Fibroblast of skin of back (primary cell): ENCODE results near the gene GJA4.
"Not testable (repeated sequence)": the region's sequence is repeated elsewhere in the genome, so short reads cannot be mapped to it uniquely, and the experiment has no call there.

Experiments used
- DNase-seq: peaks from one replicate; pipeline ENCODE4 v3.0.0-alpha.2; 2013

Gene GJA4

DNA sequence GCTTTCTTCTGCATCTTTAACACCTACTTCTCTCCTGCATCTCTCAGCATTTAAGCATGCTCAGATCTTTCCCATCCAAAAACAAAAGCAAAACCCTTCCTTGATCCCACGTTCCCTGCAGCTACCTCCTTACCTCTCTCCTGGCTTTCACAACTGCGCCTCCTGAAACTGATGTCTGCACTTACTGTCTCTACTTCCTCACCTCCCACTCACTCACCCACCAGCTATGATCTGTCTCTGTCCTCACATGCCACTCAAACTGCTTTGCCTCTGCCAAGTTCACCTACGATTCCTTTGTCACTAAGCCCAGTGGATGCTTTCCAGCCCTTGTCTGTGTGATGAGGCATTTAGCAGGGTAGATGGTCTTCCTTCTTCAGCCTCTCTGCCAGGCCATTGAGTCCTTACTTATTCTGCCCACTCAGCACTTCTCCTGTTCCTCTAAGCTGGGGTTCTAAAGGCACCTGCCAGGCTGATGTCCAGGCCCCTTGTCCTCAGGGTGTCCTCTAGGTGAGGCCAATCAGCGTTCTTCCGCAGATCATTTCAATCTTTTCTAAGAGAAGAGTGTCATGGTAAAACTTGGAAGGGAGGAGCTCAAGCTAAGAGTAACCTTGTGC, 21.8 kb upstream of the GJA4 start:
- no peak for DNase-seq

DNA sequence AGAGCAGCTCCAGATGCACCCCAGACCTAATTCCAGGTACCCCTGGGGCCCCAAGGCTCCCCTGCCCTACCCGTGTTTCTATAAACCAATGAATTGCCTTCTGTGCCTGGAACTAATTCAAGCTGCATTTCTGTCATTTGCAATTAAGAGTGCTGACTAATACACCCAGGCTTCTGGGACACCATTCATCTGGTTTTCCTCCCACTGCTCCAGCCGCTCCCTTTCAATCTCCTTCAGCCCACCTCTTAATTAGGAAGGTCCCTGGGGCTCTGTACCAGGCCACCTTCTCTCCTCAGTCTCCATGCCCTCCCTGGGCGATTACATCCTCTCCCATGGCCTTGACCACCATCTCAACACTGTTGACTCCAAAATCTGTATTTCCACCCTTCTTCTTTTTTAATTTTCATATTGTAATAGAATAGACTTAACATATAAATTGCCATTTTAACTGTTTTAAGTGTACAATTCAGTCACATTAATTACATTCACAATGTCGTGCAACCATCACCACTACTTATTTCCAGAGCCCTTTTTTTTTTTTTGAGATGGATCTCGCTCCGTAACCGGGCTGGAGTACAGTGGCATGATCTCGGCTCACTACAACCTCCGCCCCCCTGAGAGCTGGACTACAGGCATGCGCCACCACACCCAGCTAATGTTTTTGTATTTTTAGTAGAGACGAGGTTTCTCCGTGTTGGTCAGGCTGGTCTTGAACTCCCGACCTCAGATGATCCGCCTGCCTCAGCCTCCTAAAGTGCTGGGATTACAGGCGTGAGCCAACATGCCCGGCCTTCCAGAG, 21.0 kb upstream of the GJA4 start:
- DNase-seq: no peak

DNA sequence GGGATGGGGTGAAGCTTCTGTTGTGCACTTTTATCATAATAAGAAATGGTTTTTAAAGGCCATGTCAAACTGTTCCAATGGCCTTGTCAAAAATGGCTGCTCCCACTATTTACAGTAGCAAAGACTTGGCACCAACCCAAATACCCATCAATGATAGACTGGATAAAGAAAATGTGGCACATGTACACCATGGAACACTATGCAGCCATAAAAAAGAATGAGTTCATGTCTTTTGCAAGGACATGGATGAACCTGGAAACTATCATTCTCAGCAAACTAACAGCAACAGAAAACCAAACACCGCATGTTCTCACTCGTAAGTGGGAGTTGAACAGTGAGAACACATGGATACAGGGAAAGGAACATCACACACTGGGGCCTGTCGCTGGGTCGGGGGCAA, 19.7 kb upstream of the GJA4 start:
- not testable (repeated sequence) for DNase-seq

DNA sequence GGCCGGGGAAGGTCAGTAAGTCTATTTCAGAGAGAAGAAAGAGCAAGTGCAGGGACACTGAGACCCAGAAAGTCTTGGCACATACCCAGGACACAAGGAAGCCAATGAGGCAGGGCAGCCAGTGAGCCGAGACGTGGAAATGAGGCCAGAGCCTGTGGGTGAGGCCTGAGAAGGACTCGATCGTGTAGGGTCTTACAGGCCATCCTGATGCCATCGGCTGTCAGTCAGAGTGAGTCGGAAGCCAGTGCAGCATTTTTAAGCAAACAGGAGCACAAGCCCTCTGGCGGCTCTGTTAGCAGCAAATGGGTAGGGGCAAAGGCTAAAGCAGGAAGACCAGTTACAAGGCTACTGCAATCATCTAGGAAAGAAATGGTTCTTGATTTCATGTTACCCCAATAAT, 17.8 kb upstream of the GJA4 start:
- DNase-seq: no peak

DNA sequence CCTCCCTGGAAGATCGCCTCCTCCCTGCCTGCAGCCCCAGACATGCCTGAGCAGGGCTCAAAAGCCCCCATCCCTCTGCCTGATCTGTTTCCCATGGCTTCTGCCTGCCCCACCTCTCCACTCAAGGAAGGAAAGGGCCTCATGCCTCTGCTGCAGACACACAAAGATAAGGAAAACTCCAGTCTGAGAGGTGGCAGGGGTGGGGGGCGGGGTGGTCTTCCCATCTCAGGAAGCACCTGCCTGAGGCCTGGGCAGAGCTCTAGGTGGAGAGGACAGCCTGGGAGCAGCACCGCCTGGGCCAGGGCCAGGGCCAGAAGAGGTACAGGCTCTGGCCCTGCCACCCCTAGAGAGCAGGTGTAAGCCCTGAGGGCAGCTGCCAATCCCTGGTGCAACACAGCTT, 15.9 kb upstream of the GJA4 start:
- DNase-seq: no peak

DNA sequence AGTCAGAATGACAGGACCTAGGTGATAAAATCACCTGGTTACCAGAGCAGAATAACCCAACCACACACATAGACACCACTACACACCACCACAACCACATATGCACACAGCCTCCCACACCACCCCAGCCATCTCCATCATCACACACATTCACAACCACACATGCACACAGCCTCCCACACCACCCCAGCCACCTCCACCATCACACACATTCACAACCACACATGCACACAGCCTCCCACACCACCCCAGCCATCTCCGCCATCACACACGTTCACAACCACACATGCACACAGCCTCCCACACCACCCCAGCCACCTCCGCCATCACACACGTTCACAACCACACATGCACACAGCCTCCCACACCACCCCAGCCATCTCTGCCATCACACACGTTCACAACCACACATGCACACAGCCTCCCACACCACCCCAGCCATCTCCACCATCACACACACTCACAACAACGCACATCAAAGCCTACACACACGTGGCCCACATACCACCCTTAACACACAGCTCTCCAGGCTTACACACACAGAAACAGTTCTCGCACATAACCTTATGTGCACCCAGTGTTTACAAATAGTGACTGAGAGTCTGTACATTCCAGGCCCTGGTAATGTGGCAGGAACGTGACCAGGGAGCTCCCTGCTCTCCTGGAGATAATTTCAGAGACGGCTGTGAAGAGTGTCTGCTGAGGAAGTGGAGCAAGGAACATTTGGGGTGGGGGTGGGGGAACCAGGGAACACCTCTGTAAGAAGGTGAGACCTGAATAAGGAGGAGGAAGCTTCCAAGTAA, 15.1 kb upstream of the GJA4 start:
- DNase-seq: no peak

DNA sequence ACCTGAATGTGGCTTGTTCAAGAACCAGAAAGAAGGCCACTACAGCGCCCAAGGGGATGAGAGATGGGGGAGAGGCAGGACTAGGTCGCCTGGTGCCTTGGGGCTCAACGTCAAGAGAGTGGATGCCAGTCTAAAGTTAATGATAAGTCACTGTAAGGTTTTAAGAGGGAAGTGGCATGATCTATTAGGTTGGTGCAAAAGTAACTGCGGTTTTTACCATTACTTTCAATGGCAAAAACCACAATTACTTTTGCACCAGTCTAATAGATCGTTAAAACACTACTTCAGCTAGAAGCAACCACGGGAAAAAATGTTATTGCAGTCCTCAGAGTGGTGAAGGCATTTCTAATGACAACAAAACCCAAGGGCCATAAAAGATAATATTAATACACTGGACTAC, 14.4 kb upstream of the GJA4 start:
- no peak for DNase-seq

DNA sequence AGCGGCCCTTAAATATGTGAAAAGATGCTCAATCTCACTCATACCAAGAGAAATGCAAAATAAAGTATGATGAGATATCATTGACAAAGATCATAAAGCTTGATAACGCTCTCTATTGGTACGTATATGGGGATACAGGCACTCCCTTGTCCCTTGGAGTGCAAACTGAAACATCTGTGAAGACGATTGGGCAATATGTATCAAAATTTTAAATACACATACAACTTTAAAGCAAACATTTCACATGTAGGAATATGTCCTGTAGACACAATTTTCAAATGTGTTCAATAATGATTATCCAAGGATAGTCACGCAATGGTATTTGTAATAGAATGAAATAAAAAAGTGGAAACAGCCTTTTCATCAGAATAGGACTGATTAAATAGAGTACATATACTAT, 13.8 kb upstream of the GJA4 start:
- DNase-seq: no peak

DNA sequence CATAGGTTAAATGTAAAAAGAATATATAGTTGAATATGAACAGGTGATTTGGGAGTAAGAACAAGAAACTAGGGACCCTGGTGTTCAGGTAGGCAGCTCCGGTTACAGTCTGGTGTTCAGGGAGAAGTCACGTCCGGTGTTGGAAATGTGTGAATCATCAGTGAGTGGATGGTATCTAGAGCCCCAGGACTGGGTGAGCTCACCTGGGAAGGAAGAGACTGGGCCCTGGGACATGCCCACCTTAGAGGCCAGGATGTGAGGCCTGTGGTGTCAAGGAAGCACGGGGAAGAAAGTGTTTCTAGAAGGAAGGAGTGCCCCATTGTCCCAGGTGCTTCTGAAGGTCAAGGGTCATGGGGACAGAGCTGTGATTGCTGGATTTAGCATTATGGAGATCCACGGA, 13.3 kb upstream of the GJA4 start:
- DNase-seq: no peak

DNA sequence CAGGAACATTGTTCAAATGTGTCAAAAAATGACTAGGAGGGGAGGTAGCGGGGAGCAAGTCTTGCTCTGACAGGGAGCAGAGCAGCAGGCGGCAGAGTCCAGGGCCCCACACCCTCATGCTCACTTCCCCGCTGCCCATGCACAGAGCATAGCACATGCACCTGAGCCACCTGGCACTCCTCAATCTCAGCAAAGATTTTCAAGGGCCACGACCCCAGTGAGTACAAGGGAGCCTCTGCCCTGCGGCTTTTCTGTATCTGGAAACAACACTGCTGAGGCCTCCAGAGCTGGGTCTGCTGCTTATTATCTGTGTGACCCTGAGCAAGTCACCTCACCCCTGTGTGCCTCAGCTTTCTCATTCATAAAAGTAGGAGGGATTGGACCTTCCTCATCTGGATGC, 12.8 kb upstream of the GJA4 start:
- DNase-seq: no peak

DNA sequence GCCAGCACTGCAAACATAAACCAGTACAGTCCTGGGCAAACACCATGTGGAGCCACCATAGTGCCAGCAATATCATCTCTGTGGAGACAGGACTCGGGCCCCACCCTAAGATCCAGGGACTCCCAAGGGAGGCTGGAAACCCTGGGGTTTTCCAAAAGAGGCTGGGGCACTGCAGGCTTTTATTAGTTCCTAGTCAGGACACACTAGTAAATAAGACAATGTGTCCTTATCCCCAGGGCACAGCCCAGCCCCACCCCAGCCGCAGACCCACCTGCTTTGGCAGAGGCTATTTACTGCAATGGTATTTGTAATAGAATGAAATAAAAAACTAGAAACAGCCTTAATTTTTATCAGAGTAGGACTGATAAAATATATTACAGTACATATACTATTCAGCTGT, 12.3 kb upstream of the GJA4 start:
- no peak for DNase-seq

DNA sequence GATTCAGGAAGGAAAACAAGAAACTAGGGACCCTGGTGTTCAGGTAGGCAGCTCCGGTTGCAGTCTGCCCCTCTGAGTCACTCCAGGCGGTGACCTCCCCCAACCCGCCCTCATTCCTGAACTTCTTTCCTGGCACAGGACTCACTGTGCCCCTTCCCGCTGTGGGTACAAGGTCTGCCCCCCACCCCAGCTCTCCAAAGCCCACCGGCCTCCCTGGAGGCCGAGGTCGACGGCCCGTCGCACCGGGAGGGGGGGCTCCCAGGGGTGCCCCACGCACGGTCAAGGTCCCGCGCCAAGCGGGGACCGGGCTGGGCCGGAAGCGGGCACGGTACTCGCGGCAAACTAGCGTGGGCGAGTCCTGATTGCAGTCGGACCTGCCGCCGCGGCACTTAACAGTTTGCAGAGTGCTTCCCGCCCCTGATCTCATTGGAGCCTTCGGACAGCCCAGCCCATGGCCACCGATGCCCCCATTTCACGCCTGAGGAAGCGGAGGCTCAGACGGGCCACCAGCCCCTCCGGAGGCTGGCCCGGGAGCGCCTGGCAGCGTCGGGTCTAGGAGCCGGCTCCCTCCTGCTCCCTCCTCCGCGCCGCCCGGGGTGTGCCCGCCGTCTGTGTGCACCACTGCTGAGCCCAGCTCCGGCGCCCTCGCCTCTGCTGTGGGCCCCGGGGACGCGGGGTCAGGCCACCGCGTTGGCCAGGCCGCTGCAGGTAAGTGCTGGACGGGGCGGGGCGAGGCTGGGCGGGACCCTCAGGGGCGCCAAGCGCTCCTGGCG, 11.5 kb upstream of the GJA4 start, which contains the start of gene GJB3:
TSS of gene GJB3 (plus strand) at position 144 of the 773 bp plus-strand sequence. CDS start 3,549 bp downstream, outside the sequence.
- no peak for DNase-seq

DNA sequence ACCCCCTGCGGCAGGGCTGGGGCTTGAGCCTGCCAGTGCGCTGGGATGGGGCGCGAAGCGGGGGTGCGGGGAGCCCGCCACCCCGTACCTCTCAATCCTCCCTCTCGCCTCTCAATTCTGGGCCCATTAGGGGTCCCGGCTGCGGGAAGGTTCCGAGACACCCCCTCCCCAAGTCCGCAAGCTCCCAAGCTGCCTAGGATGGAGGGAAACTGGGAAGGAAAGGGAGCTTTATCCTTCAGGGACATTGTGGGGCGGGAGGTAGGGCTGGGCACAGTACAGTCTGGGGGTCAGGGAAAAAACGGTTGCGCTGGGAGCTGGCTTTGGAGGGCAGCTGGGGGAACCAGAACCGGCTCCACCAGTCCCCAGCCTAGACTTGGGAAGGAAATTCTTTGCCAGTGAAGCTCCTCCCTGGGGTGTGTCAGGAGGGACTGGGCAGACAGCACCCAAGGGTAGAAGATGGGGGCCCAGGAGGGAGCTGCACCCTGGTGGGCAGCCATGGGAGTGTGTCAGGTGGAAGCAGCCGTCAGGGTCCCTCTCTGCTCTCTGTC, 10.9 kb upstream of the GJA4 start:
- no peak for DNase-seq

DNA sequence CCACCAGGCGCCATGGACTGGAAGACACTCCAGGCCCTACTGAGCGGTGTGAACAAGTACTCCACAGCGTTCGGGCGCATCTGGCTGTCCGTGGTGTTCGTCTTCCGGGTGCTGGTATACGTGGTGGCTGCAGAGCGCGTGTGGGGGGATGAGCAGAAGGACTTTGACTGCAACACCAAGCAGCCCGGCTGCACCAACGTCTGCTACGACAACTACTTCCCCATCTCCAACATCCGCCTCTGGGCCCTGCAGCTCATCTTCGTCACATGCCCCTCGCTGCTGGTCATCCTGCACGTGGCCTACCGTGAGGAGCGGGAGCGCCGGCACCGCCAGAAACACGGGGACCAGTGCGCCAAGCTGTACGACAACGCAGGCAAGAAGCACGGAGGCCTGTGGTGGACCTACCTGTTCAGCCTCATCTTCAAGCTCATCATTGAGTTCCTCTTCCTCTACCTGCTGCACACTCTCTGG, 8.0 kb upstream of the GJA4 start:
- no peak for DNase-seq

DNA sequence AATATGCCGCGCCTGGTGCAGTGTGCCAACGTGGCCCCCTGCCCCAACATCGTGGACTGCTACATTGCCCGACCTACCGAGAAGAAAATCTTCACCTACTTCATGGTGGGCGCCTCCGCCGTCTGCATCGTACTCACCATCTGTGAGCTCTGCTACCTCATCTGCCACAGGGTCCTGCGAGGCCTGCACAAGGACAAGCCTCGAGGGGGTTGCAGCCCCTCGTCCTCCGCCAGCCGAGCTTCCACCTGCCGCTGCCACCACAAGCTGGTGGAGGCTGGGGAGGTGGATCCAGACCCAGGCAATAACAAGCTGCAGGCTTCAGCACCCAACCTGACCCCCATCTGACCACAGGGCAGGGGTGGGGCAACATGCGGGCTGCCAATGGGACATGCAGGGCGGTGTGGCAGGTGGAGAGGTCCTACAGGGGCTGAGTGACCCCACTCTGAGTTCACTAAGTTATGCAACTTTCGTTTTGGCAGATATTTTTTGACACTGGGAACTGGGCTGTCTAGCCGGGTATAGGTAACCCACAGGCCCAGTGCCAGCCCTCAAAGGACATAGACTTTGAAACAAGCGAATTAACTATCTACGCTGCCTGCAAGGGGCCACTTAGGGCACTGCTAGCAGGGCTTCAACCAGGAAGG, 7.4 kb upstream of the GJA4 start:
- DNase-seq: no peak

DNA sequence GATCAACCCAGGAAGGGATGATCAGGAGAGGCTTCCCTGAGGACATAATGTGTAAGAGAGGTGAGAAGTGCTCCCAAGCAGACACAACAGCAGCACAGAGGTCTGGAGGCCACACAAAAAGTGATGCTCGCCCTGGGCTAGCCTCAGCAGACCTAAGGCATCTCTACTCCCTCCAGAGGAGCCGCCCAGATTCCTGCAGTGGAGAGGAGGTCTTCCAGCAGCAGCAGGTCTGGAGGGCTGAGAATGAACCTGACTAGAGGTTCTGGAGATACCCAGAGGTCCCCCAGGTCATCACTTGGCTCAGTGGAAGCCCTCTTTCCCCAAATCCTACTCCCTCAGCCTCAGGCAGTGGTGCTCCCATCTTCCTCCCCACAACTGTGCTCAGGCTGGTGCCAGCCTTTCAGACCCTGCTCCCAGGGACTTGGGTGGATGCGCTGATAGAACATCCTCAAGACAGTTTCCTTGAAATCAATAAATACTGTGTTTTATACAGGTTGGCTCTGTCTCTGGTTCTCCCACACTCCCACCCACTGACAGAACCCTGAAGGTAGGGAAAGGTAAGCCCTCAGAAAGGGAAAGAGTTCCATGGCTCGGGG, 6.8 kb upstream of the GJA4 start:
- DNase-seq: no peak

DNA sequence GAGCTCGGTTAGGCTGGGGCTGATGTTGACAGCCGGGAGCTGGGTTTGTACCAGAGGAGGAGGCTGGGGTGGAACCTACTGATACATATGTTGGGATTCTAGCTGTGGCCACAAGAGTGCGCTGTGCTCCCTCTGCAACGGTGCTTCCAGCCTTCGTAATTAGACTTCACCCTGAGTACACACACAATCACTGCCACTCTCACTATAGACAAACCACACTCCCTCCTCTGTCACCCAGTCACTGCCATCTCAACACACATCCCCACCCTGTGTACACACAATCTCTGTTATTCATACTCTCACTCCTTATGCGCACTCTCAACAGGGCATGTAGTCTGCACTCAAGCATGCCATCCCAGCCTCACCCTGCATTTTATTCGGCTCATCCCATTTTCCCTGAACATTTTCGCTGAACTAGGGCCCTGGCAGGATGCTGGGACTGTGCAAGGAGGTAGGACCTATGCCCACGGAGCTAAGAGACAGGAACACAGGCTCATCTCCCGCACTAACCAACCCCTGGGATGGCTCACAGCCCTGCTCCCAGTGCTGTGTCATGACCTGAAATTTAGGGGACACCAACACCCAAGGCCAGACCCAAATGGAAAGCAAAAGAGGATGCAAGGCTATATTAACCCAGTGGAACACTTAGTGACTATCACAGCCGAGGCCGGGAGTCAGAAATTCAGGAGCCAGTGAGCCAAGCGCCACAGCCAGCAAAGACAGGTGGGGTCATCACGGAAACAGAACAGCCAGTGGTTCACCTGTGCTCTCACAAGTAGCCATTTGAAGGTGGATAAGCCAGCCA, 6.1 kb upstream of the GJA4 start:
- DNase-seq: peak; percentile 59

DNA sequence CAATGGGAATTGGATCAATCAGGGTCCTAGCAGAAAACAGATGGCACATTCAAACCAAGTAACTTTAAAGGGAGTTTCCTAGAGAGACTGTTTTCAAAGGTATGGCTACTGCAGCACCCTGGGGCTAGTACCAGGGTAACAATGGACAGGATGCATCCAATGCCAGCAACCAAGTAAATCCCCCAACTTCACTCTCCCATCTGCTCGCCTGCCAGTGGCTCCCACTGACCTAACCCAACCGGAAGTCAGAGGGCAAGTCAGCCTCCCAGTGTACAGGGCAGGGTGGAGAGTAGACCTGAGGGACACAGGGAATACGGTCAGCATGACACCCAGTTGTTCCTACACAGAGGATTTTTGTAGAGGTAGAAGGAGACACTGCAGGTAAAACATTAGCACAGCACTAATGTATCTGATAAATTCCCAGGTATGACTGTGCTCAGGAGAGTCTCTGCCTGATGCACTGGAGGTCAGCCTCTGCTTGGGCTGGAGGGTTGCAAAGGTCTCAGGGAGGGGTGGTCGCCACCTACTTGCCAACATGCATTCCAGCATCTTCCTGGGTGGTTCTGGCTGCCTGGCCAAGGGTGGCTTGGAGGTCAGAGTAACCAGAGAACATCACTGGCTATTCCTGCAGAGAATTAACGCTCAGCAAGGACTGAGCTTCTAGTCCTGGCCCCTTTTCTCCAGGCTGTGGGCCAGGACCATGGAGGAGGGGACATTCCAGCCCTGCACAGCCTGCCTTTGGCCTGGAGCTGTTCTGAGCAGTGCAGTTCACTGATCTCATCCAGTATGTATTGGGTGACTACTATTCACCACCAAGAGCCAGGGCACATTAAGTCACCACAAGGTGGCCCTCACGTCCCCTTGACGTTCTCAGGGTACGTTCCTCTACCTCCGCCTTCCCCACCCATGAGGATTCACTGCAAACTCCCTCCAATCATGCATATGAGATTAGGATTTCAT, 5.1 kb upstream of the GJA4 start:
- peak; percentile 19 for DNase-seq

DNA sequence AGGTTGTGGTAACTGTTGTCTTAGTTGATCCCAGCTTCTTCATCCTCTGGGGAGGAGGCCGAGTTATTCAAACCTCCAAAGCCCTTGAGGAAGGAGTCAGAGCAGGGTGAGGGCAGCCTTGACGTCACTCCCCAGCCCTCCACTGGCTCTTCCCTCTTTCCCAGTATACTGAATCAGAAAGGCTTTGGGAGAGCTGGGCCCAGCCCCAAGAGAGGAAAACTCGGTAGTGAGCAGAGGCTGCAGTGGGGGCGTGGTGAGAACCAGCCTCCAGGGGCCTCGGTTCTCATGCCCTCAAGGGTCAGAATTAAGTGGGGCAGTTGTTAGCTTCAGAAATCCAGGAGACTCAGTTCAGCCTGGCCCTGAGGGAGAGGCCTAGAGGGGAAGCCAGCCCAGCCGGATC, 1.8 kb upstream of the GJA4 start:
- no peak for DNase-seq
